GM12874 (cell line): Measurements from ENCODE around the gene PRKAB1.

ENCODE experiments used
- CTCF ChIP-seq: IDR thresholded peaks from 2 replicates; pipeline ENCODE4 v1.5.1; 2011; ENCODE audit warnings: low read depth, mild to moderate bottlenecking, control low read depth, low read length, moderate library complexity; ENCODE audit not compliant: insufficient read depth

Gene PRKAB1

GRCh38 chr12:119687406-119687805, 19.5 kb downstream of the PRKAB1 start:
- no peak for TF ChIP-seq CTCF

GRCh38 chr12:119687879-119688278, 19.9 kb downstream of the PRKAB1 start:
- TF ChIP-seq CTCF: no peak

- TF ChIP-seq CTCF: no peak
Measured at GRCh38 chr12:119689935-119690500, 22.1 kb downstream of the PRKAB1 start.

- no peak for TF ChIP-seq CTCF
Measured at GRCh38 chr12:119691202-119691810, 23.4 kb downstream of the PRKAB1 start.

GRCh38 chr12:119692410-119692809, 24.5 kb downstream of the PRKAB1 start:
- no peak for TF ChIP-seq CTCF

- TF ChIP-seq CTCF: no peak
Measured at GRCh38 chr12:119692997-119693396, 25.1 kb downstream of the PRKAB1 start.

GRCh38 chr12:119693511-119693910, 25.6 kb downstream of the PRKAB1 start:
- no peak for TF ChIP-seq CTCF

GRCh38 chr12:119694111-119694510, 26.2 kb downstream of the PRKAB1 start:
- TF ChIP-seq CTCF: no peak
